Urothelium cell line (cell line): ENCODE results near the gene RTEL1.
A peak's percentile ranks its signal among the peaks of the same experiment; 100 is the strongest.
"Not testable (repeated sequence)": the region's sequence is repeated elsewhere in the genome, so short reads cannot be mapped to it uniquely, and the experiment has no call there.

Source experiments
- DNase-seq: peaks from one replicate; pipeline ENCODE4 v3.0.0; 2011; ENCODE audit warnings: low spot score, mixed read lengths
- FAIRE-seq: peaks from 2 replicates; lab custom pipeline; 2011; peaks lifted over from hg19 to GRCh38; lab: Jason Lieb, UNC

Gene RTEL1

DNA sequence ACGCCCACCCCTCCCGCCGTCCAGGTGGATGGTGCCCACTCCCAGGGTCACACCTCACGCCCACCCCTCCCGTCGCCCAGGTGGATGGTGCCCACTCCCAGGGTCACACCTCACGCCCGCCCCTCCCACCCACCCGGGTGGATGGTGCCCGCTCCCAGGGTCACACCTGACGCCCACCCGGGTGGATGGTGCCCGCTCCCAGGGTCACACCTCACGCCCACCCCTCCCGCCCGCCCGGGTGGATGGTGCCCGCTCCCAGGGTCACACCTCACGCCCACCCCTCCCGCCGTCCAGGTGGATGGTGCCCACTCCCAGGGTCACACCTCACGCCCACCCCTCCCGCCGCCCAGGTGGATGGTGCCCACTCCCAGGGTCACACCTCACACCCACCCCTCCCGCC, 7.6 kb upstream of the RTEL1 start:
- not testable (repeated sequence) for DNase-seq, FAIRE-seq

DNA sequence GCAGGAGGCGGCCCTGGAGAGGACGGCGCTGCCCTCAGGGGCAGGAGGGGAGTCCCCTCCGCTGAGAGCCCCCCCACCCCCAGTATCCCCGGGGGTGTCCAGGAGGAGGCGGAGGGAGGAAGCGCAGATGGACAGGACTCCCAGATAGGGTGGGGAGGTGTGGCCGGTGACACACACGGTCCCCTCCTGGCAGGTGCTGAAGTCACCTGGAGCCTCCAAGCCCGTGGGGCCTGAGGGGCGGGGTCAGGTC, 6.2 kb upstream of the RTEL1 start:
- FAIRE-seq (no peak), DNase-seq (no peak)

DNA sequence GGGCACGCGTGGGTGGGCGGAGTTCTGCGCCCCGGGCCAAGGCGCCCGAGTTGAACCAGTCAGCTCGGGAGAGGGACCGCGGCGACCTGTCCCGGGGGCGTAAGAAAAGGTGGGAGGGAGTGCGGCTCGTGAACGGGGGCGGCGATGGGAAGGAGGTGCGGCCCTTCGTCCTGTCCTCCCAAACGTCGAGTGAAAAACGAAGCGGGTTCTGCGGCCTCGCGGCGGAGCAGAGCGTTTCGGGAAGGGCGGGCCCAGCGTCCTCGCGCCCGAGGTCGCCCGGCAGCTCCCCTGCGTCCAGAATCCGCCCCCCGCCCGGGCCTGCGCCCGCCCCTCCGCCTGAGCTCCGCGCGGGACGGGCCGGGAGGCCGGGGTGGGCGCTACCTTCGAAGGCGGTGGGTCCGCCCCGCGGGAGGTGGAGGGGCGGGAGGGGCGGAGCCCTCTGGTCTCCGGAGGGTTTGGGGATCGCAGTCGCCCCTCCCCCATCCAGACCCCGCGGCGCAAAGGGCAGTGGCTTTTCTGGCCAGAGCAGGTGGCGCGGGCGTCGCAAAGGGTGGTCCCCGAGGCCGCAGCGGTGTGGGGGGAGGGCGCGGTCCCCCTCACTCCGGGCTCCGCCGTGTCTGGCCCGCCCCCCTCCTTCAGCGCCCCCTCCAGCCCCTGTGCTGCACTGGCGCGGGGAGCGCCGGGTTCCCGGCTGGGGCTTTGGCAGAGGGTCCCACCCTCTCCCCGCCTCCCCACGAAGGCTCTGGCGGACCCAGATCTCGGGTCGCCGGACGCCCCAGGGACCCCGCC, 5.7 kb upstream of the RTEL1 start:
- DNase-seq = peak; percentile 29
- no peak for FAIRE-seq

DNA sequence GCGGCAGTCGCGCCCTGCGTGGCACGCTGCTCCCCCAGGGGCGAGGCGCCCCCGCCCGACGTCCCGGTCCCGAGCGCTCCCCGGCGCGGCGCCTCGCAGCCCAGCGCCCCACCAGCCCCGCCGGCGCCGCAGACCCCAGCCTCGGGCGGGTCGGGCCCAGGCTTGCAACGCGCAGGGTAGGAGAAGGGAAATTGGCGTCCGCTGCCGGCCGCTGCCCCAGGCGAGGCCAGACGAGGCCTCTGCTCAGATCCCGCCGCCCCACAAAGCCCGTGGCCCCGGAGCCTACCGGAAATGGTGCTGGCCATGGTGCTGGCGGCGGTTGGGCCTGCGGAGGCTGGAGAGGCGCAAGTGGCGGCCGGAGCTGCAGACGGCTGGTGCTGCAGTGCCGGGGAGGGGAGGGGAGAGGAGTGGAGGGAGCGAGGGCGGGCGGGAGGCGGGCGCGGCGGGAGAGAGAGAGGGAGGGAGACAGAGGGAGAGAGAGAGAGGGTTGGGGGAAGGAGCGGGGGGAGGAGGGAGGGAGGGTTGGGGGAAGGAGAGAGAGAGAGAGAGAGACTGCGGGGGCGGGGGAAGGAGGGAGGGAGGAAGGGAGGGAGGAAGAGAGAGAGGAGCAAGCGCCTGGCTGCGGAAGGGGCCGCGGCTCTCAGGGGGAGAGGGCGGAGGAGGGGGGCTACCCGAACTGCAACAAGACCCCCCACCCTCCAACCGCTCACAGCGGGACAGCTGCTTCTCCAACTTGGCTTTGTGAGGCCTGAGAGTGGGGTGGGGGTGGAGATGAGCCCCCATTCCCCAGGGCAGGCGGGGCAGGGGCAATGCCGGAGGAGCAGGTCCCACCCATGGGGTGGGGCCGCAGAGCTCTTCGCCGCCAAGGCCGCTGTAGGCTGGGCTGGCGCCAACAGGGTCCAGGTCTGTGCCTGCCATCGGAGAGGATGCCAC, 4.8 kb upstream of the RTEL1 start, which contains the start of gene STMN3:
Gene STMN3 (minus strand): TSS at position 384 of the 933 bp plus-strand sequence. CDS start 79 bp downstream, at position 305.
- no peak for FAIRE-seq
- peak; percentile 90 for DNase-seq

DNA sequence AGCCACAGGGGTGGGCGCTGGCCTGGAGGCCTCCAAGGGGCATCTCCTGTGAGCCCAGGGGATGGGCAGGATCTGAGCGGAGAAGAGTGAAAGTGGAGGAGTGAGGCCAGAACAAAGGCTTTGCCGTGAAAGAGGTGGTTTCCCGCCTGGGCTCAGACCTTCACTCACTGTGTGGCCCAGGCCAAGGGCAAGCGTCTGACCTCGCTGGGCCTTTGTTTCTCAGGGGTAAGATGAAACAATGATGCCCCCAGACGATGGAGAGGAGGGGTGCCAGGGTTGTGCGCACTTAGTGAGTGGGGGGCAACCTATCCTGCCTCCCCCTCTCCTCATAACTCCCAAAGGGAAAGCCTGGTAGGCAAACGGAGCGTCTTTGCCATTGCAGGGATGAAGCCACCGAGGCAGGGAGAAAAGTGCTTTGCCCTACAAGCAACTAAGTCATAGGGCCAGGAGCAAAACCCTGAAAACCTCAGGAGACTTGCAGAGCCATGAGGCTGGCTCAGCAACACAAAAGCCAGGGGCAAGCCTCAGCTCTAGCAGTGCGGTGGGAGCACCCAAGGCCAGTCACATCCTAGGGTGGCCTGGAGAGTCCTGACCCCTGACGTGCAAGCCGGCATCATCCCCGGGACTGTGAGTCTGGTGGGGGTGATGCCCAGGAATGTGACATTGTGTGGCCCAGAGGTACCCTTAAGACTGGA, 4.0 kb upstream of the RTEL1 start:
- DNase-seq (no peak), FAIRE-seq (no peak)

DNA sequence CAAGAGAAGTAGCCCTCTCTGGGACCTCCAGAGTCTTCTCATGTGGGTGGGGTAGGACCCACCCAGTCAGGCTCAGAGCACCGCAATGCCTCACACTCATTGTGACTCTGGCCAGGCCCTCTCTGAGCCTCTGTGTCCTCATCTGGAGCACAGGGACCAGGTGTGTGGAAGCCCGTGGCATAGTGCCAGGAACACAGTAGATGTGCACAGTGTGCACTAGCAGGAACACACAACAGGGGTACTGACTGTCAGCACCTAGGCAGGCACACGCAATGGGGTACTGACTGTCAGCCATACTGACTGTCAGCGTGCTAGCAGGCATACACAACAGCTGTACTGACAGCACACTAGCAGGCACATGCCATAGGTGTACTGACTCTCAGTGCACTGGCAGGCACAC, 2.9 kb upstream of the RTEL1 start:
- FAIRE-seq (no peak), DNase-seq (no peak)

DNA sequence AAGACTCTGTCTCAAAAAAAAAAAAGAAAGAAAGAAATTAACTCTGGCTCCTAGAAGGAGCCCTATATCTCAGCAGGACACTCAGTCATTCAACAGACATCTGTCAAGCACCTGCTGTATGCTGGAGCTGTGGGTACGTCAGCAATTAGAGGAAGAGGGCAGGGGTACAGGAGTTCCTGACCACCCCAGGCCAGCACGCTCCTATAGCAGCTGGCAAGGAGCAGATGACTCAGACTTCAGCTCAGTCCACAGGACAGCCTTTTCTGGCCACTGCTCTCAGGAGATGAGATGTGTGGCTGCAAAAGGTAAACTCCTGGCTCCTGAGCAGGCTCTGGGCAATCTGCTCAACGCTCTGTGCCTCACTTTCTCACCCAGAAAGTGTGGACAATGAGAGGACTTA, 1.7 kb upstream of the RTEL1 start:
- DNase-seq (no peak), FAIRE-seq (no peak)

DNA sequence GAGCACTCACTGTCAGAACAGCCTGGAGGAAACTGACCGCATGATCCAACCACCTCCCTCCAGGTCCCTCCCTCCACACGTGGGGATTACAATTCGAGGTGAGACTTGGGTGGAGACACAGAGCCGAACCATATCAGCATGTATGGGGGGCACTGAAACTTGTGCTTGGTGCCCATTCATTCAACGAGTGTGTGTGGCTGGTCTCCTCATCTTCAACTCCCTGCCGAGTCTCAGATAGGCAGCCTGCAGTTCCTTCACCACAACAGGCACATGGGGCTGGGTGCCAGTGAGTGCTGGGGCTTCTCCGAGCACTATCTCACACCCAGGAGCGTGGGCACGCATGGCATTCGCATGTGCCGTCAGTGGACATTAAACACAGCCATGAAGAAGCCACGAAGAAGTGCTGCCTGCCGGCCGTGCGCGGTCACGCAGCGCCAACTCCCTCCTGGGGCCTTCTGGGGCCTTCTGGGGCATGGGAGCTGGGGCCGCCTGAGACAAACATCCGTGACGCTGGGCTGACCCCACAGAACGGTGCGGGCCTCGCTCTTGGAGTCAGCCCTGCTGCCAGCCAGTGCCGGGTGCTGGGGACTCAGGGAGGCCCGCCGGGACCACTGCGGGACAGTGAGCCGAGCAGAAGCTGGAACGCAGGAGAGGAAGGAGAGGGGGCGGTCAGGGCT, 714 bp upstream of the RTEL1 start:
- FAIRE-seq = no peak
- no peak for DNase-seq

DNA sequence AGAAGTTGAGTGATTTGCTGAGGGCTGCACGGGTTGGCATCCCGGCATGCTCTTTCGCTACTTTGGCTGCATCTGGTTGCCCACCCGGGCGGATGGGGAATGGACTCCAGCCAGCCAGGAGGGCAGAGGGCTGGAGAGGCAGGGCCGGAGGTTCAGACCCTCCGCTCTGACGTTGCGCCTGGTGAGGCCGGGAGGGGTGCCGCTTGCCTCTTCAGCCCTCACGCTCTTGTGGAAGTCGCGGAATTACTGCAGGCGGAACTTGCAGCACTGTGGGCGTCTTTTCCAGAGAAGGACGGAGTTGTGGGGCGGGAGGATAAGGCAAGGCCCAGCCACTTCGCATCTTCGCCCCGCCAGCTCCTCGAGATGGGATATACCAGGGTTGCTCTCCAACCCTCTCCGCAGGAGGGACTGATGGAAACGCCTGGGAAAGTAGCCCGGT, 656 bp downstream of the RTEL1 start:
- FAIRE-seq (no peak), DNase-seq (no peak)

DNA sequence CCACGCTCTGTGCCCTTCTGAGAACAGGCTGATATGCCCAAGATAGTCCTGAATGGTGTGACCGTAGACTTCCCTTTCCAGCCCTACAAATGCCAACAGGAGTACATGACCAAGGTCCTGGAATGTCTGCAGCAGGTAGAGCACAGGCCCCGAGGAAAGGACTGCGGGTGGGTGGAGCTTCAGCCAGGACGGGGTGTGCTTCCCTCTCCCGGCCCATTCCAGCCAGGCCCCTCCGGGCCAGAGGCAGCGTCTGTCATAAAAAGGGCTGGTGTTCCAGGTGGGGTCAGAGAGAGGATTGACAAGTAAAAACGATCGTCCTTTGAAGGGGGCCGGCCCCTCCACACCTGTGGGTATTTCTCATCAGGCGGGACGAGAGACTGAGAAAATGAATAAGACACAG, 1.3 kb downstream of the RTEL1 start:
- no peak for FAIRE-seq

DNA sequence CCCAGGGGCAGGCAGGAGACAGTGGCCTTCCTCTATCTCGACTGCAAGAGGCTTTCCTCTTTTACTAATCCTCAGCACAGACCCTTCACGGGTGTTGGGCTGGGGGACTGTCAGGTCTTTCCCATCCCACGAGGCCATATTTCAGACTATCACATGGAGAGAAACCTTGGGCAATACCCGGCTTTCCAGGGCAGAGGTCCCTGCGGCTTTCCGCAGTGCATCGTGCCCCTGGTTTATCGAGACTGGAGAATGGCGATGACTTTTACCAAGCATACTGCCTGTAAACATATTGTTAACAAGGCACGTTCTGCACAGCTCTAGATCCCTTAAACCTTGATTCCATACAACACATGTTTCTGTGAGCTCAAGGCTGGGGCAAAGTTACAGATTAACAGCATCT, 2.1 kb downstream of the RTEL1 start:
- not testable (repeated sequence) for DNase-seq, FAIRE-seq

More for the DNA sequence above, 1.3 kb downstream of the RTEL1 start:
- no peak for DNase-seq

DNA sequence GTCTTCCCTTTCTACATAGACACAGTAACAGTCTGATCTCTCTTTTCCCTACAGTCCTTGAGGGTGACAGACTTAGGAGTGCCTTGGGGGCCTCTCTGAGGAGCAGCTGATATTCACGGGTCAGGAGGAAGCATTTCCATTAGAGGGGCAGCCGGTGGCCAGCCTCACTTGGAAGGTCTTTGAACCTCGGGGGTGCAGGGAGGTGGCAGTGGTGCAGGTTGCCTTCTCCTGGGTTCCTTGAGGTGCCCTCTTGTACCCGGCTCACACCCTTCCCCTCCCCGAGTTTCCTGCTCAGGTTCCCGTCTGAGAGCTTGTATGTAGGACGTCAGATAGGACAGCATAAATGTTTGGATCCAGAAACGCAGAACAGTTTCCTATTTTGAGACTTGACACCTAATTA, 2.5 kb downstream of the RTEL1 start:
- FAIRE-seq = no peak
- no peak for DNase-seq

DNA sequence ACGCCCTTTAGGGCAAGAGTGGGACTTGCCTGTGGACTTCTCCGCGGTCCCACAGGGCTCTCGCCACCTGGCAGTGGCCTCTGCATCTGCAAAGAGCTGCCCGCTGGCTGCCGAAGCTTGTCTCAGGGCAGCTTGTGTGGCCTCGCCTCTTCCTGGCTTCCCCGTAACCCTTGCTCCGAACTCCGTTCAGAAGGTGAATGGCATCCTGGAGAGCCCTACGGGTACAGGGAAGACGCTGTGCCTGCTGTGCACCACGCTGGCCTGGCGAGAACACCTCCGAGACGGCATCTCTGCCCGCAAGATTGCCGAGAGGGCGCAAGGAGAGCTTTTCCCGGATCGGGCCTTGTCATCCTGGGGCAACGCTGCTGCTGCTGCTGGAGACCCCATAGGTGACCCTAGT, 3.0 kb downstream of the RTEL1 start:
- FAIRE-seq (no peak), DNase-seq (no peak)

DNA sequence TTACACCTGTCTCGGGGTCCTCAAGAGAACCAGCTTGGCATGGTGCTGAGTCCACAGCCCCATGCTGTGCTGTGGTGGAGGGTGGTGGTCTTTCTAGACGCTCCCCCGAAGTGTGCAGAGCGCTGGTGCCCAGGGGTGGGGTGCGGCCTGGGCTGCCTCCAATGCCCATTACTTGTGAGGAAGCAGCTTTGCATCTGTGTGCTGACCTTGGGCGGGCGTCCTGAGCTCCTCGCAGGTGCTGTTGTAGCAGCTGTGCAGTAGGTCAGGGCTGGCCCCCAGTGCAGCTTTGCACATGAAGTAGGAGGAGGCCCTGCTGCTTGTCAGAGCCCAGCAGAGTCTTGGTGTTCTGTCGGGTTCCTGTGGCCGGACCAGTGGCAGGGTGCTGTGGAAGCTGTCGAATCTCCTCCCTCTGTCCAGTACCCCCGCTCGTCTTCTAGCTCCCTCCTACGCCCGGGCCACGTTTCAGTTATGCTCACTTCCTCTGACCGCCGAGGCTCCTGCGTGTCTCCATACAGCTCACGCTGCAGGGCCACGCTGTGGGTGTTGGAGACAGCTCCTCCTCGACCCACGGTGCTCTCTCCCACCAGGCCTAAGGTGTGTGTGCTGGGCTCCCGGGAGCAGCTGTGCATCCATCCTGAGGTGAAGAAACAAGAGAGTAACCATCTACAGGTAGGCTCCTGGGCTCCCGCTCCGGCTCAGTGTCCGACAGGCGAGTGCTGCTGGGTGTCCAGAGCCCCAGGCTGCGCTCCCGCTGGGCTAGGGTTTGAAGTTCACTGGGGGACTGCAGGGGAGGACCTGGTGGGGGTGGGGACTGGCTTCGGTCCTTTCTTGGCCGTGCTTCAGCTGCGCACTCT, 4.1 kb downstream of the RTEL1 start:
- DNase-seq = no peak
- FAIRE-seq = no peak

DNA sequence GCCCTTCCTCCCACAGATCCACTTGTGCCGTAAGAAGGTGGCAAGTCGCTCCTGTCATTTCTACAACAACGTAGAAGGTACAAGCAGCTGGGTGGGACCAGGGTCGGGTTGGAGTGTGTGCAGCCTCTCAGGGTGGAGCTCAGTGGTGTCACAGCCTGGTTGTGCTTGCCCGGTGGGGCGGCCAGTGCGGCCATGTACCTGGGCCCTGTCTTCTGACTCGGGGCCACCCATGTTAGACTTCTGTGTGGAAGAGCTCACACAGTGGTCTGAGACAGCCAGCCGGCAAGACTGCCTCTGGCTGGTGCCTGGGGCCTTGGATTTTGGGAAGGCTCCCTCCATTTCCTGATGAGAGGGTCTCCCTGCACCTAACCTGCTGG, 4.7 kb downstream of the RTEL1 start:
- DNase-seq (no peak), FAIRE-seq (no peak)

DNA sequence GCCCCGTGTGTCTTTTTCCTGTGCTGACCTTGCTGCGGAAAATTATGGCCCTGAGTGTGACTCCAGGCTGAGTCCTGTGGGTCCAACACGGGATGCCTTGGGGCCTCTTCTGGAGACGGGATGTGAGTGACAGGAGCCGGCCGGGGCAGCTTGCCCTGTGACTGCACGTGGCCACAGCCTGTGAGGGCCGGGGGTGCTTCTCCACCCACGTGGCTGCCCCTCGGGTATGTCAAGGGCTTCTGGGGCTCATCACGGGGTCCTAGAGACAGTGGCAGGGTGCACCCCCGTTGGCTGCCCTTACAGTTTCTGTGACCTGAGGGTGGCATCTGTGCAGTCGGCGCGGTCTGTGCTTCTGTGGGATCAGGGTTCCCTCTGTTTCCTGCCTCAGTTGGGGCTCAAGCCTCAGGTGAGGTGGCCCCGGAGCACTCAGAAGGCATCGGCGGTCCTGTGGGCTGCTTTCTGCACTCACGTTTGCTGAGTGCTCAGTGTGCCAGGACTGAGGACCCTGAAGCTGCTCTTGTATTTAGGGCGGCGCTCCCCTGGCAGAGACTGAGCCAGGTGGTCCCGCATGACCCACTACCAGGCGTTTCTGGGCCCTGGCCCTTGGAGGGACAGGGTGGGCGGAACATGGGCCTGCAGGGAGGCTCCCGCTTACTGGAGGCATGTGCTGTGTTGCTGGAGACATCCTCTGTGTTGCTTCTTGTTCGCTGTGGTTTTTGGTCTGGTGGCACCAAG, 5.4 kb downstream of the RTEL1 start:
- no peak for FAIRE-seq

DNA sequence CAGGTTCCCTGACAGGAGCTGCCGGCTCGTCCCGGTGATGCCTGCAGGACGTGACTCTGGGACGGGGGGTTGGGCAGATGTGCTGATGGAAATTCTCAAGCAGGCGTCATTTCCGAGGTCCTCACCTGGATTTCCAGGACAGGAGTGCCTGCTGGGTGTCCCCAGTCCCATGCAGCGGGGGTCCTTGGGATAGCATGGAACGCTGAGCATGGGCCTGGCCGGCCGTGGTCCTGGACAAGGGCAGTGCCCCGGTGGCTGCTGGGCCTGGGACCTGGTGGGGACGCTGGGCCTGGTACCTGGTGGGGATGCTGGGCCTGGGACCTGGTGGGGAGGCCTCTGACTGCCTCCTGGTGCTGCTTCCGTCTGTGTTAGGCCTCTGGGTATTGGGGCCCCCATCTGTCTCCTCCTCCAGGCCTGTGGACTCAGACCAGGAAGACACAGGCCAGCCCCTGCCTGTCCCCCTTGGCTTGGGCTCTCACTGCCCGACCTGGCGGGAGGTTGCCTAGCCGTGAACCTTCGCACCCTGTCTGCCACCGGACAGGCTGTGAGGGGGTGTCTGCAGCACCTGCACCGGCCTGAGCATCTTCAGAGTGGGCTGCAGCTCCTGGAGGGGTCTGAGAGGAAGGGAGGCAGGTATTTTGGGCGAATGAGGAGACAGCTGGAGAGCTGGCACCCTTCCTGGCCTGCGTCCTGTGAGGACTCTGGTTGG, 6.2 kb downstream of the RTEL1 start:
- no peak for DNase-seq
- FAIRE-seq = no peak

More for the DNA sequence above, 5.4 kb downstream of the RTEL1 start:
- no peak for DNase-seq

DNA sequence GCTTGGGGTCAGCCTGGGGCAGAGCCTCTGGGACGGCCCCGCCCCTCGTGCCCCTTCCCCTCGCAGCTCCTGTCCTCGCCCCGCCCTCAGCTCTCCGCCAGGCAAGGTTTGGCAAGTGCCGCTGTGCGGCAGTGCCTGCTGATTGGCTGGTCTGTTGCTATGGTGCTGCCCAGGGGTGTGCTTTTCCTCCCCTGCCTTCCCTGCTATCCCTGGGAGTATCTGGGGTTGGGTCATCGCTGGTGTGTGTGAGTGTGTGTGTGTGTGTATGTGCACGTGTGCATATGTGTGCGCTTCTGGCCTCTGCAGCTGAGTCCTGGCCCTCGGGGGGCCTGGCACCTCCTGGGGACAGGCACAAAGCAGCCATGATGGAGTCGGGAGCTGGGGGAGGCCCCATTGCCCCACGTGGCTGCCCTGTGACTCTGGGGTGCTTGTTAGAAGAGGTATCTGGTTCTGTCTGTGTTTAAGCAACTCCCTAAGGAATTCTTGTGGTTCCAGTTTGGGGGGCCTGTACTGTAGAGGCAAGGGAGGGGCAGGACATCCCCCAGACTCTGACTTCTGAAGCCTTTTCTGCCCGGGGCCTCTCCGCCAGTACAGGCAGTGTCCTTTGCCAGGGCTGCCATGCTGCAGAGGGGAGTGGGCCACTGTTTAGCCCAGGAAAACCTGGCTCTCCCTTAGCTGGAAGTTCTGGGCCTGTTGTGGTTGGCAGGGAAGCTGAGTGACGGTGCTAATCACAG, 6.9 kb downstream of the RTEL1 start:
- DNase-seq (no peak), FAIRE-seq (no peak)
